Skeletal muscle tissue (tissue), 4 donors: ENCODE measurements around the gene TMEM218. TPM values are rescaled to one million over a fixed set of nuclear protein-coding genes. Genes with fewer than 3 reads are reported as not detected.

Experiments used
- H3K27ac ChIP-seq: one replicate; pipeline ENCODE4 v1.7.0; 2013; ENCODE audit warnings: mild to moderate bottlenecking, low read depth, low read length, inconsistent platforms
- H3K27me3 ChIP-seq, 3 donors: one replicate each; pipeline ENCODE4 v1.7.0; 2013; ENCODE audit warnings: low read length in 3 of 3; ENCODE audit not compliant: control insufficient read depth in 3 of 3, insufficient read depth in 3 of 3
- H3K36me3 ChIP-seq, 3 donors: one replicate each; pipeline ENCODE4 v1.7.0; 2013; ENCODE audit warnings: low read length in 3 of 3; ENCODE audit not compliant: control insufficient read depth in 3 of 3, insufficient read depth in 3 of 3
- H3K4me1 ChIP-seq, 3 donors: one replicate each; pipeline ENCODE4 v1.7.0; 2013; ENCODE audit warnings: low read length in 3 of 3, mild to moderate bottlenecking in 3 of 3; ENCODE audit not compliant: control insufficient read depth in 3 of 3, insufficient read depth in 3 of 3
- H3K4me3 ChIP-seq, 3 donors: one replicate each; pipeline ENCODE4 v1.7.0; 2013; ENCODE audit warnings: low read length in 3 of 3
- H3K9ac ChIP-seq, 3 donors: one replicate each; pipeline ENCODE4 v1.7.0; 2013; ENCODE audit warnings: low read length in 3 of 3, mild to moderate bottlenecking in 3 of 3, moderate library complexity in 2 of 3, low read depth in 1 of 3
- H3K9me3 ChIP-seq, 3 donors: one replicate each; pipeline ENCODE4 v1.7.0; 2013; ENCODE audit warnings: low read length in 3 of 3; ENCODE audit not compliant: control insufficient read depth in 3 of 3
- total RNA-seq: library from RNA; depleted of rRNA; stranded (reverse); fragments of >200 nt; gene quantifications from one replicate; pipeline ENCODE4 v1.2.3, GENCODE V29; 2014
- donor health status: Osteomylitis.

TMEM218 gene
- total RNA-seq, 1 donor from 2014 or later: 37.1 TPM

DNA sequence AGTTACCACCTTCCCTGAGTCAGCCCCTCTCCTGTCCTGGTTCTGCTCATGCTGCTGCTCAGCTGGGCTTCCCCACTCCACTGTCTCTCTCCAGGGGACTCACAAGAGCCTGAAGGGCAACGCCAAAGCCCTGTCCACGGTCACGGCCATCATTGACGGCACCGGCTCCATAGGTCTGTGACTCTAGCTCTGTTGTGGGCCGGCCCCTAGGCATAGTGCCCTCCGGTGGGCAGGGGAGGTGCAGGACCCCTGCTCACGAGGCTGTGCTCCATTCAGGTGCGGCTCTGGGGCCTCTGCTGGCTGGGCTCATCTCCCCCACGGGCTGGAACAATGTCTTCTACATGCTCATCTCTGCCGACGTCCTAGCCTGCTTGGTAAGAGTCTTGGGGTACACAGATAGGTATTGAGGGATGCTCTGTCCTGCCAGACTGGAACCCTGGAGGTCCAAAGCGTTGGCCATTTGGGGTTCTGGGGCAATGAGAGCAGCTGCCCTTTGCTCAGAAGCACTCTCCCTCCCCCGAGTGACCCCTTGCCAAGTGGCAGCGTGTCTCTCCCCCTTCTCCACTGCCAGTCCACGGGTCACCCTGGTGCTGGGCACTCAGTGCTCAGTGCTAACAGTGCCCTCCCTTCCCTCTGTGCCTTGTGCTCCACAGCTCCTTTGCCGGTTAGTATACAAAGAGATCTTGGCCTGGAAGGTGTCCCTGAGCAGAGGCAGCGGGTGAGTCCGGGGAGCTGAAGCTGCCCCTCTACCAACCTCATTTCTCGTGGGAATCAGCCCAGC lies 25.9 kb downstream of the TMEM218 start:
- Histone ChIP-seq H3K27me3 (peaks cover 12 to 42% (median 17%) of the 10 kb centered on the region in 3 donors), H3K9me3 (no peaks in the 10 kb centered on the region), H3K9ac (no peak overlapping the region), H3K4me1 (no peaks in the 10 kb centered on the region), H3K27ac (no peak overlapping the region), H3K4me3 (no peak overlapping the region), H3K36me3 (no peaks in the 10 kb centered on the region)

- Histone ChIP-seq H3K4me1 (no peaks in the 10 kb centered on the region), H3K4me3 (no peak overlapping the region), H3K36me3 (no peaks in the 10 kb centered on the region), H3K9me3 (no peaks in the 10 kb centered on the region), H3K9ac (no peak overlapping the region), H3K27ac (no peak overlapping the region), H3K27me3 (peaks cover 12 to 48% (median 17%) of the 10 kb centered on the region in 3 donors)
Measured at GRCh38 chr11:125084761-125085231, 26.6 kb downstream of the TMEM218 start.

- Histone ChIP-seq H3K4me1 (no peaks in the 10 kb centered on the region), H3K9me3 (no peaks in the 10 kb centered on the region), H3K4me3 (no peak overlapping the region), H3K36me3 (no peaks in the 10 kb centered on the region), H3K9ac (no peak overlapping the region), H3K27ac (no peak overlapping the region), H3K27me3 (peaks cover 12 to 48% (median 17%) of the 10 kb centered on the region in 3 donors)
Measured at GRCh38 chr11:125084057-125084416, 27.4 kb downstream of the TMEM218 start.

- Histone ChIP-seq H3K27ac (no peak overlapping the region), H3K4me3 (no peak overlapping the region), H3K9ac (no peak overlapping the region), H3K4me1 (no peaks in the 10 kb centered on the region), H3K36me3 (no peaks in the 10 kb centered on the region), H3K27me3 (peaks cover 12 to 48% (median 17%) of the 10 kb centered on the region in 3 donors), H3K9me3 (no peaks in the 10 kb centered on the region)
Measured at GRCh38 chr11:125083312-125084056, 27.9 kb downstream of the TMEM218 start.

- Histone ChIP-seq H3K9ac (no peak overlapping the region), H3K27ac (no peak overlapping the region), H3K4me1 (no peaks in the 10 kb centered on the region), H3K4me3 (no peak overlapping the region), H3K9me3 (no peaks in the 10 kb centered on the region), H3K36me3 (no peaks in the 10 kb centered on the region), H3K27me3 (peaks cover 15 to 50% (median 17%) of the 10 kb centered on the region in 3 donors)
Measured at GRCh38 chr11:125082611-125083311, 28.7 kb downstream of the TMEM218 start.

DNA sequence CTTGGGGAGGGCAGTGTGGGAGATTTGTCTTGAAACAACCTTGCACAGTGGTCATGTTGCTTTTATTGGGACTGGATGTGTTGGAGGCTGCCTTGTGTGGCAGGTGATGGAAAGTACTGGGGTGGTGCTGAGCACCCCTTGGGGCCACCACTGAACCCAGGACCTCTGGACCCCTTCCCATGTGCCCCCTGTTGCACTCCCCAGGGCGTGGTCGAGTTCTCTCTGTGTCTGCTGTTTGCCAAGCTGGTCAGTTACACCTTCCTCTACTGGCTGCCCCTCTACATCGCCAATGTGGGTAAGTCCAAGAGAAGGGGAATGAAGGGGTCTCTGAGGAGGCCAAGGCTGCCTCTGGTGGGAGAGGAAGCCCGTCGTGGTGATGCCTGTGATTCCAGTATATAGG lies 29.4 kb downstream of the TMEM218 start:
- H3K27me3 ChIP-seq: peaks cover 20 to 57% (median 23%) of the 10 kb centered on the region in 3 donors
- no peak overlapping the region for H3K9ac ChIP-seq
- H3K4me3 ChIP-seq: no peak overlapping the region
- no peak overlapping the region for H3K27ac ChIP-seq
- no peaks in the 10 kb centered on the region for H3K4me1 ChIP-seq
- H3K9me3 ChIP-seq: no peaks in the 10 kb centered on the region
- no peaks in the 10 kb centered on the region for H3K36me3 ChIP-seq

GRCh38 chr11:125081098-125081798 lies 30.2 kb downstream of the TMEM218 start:
- Histone ChIP-seq H3K27me3 (peaks cover 20 to 61% (median 26%) of the 10 kb centered on the region in 3 donors), H3K9ac (no peak overlapping the region), H3K36me3 (no peaks in the 10 kb centered on the region), H3K9me3 (no peaks in the 10 kb centered on the region), H3K27ac (no peak overlapping the region), H3K4me1 (no peaks in the 10 kb centered on the region), H3K4me3 (no peak overlapping the region)

DNA sequence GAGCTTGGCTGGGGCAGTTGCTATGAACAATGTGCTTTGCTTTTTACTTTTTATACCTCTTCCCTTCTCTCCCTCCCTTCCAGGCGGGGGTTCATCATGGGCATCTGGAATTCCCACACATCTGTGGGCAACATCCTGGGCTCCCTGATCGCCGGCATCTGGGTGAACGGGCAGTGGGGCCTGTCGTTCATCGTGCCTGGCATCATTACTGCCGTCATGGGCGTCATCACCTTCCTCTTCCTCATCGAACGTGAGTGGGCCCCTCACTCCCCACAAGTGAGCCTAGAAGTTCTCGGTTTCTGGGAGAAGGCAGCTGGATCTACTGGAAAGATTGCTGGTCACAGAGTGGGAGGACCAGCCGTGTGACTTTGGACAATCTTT lies 30.9 kb downstream of the TMEM218 start:
- H3K9me3 ChIP-seq: no peaks in the 10 kb centered on the region
- H3K27me3 ChIP-seq: peaks cover 20 to 61% (median 26%) of the 10 kb centered on the region in 3 donors
- H3K4me3 ChIP-seq: no peak overlapping the region

DNA sequence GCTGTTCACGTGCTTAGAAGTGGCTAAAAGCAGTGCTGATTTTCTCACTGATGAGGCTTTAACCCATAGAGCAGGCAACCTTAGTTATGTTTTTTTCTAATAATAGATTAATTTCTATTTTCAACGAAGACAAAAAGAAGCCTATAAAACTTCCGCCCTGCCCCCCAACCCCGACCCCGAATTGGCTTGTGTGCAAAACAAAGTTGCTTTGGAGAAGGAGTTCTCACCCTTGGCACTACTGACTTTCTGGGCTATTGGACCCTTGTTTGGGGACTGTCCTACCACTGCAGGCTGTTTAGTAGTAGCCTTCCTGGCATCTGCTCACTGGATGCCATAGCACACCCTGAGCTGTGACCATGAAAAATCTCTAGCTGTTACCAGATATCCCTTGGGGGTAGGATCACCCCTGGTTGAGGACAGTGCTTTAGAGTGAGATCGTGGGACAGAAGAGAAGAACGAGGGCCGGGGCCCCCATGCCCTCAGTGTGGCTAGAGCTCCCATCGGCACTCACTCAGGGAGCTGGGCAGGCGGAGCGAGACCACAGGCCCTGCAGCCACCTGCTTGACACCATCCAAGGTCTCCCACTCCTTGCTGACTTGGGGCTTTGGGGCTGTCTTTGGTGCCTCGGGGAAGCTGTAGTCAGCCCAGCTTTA lies 31.4 kb downstream of the TMEM218 start:
- H3K9me3 ChIP-seq: no peaks in the 10 kb centered on the region
- peaks cover 0 to 3% (median 0%) of the 10 kb centered on the region in 3 donors for H3K4me1 ChIP-seq
- H3K9ac ChIP-seq: no peak overlapping the region
- no peak overlapping the region for H3K27ac ChIP-seq
- no peaks in the 10 kb centered on the region for H3K36me3 ChIP-seq
- no peak overlapping the region for H3K4me3 ChIP-seq
- peaks cover 20 to 61% (median 23%) of the 10 kb centered on the region in 3 donors for H3K27me3 ChIP-seq

More for the DNA sequence above, 30.9 kb downstream of the TMEM218 start:
- no peaks in the 10 kb centered on the region for H3K4me1 ChIP-seq
- no peak overlapping the region for H3K9ac ChIP-seq
- no peaks in the 10 kb centered on the region for H3K36me3 ChIP-seq
- no peak overlapping the region for H3K27ac ChIP-seq
